Ureter (tissue), 1 donor: ENCODE measurements around the gene CENPO. TPM values are rescaled to one million over a fixed set of nuclear protein-coding genes. Genes with fewer than 3 reads are reported as not detected.
"Not testable (repeated sequence)": the region's sequence is repeated elsewhere in the genome, so short reads cannot be mapped to it uniquely, and the experiment has no call there.

ENCODE experiments used
- DNase-seq: peaks from one replicate; pipeline ENCODE4 v3.0.0-alpha.2; 2020; ENCODE audit warnings: low spot score
- total RNA-seq: library from RNA; stranded (reverse); gene quantifications from one replicate; pipeline ENCODE4 v1.2.4, GENCODE V29; 2023
- donor health status: DM: yes; HTN: yes; CAD: no.

Gene CENPO
- total RNA-seq, 1 donor from 2014 or later: 7.7 TPM

DNA sequence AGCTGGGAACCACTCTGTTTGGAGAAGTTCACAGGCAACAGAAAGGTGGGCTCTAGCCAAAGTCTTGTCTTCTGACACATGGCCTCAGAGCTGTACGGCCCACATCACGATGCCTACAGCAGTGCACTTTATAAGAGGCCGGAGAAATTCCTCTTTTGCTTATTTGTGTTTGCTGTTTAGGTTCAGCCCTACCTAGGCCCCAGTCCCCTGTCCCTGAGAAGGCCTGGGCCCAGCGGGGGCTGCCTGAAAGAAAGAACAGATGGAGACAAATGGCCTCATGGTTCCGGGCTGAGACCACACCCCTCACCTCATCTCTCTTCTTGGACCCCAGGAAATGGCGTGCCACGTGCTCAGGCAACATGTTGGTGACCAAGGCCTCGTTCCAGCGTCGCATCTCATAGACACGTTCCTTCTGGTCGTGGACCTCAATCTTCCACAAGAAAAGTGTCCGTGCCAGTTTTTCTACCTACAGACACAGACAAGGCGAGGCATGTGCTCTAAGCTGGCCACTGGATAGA, 30.9 kb downstream of the CENPO start:
- peak; percentile 29 for DNase-seq

DNA sequence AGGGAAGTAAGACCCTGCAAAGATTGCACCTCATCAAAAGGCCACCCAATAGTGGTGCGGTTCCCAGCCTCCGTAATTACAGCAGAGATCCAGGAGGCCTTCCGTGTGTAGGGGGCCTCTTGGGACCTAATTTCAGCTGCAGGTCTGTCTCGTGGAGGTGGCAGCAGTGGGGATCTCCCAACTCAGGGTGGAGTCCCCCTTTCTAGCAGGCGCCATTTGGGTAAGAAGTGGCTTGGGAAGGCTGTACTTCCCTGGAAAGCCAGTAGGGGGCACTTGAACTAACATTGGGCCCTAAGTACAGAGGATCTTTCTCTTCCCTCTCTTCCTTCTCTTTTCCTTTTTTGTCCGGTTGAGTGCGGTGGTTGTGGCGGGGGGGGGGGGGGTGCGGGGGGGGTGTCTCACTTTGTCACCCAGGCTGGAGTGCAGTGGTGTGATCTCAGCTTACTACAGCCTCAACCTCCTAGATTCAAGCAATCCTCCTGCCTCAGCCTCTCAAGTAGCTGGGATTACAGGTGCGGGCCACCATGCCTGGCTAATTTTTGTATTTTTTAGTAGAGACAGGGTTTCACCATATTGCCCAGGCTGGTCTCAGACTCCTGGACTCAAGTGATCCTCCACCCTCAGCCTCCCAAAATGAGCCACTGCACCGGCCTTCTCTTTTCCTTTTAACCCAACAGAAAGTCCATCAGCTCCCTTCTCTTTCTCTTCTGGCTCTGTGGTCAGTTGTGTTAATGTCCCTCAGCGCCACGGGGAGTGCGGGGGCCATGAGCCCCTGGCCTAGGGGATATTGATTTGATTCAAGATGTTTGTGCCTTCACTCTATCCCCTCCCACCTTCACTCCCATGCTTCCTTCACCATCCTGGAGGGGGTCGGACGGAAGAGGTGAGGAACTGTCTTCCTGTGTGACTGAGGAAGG, 32.0 kb downstream of the CENPO start:
- peak; percentile 42 for DNase-seq

DNA sequence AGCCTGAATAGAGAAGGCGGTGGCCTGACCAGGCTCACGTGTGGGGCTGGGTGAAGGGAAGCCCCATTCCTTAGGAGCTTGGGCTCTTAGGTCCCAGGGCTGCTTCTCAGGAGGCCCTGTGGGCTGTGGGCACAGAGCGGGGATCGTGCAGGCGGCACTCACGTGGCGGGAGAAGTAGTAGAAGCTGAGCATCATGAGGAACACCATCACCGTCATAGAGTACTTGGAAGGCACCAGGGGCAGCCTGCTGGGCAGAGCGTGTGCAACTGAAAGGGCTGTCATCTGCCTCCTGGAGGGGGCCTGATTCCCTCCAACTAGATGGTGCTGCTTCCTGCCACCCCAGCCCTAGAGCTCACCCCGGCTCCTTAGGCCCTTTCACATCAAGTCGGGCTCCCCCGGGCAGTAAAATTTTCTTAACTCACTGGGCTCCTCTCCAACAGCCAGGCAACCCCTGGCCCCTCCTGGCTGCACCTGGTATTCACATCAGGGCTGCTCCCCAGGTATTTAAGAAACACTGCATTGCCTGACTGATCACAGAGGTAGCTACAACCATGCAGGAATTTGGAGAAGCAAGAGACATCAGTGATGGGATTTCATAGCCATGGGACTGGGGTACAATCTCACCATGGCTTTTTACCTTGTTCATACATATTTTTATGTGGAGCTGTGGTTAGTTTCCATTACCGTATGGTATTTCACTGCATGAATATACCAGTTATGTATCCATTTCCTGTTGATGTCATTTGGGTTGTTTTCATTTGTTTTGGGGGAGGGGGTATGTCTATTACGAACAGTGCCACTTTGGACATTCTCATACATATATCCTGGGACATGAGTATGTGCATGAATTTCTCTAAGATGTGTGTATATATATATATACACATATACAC, 32.9 kb downstream of the CENPO start:
- DNase-seq: peak; percentile 40

DNA sequence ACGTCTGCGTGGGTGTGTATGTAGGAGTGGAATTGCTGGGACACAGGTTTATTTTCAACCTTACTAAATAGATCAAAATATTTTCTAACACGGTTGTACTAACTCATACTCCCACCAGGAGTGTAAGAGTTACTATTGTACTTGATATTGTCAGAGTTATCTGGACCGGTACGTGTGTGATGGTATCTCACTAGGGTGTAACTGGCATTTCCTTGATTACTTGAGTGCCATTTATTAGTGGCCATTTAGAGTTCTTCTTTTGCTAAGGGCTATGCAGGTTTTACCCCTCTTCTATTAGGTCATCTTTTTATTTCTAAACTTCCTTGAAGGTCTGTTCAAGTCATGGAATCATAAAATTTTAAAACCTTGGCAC, 33.5 kb downstream of the CENPO start:
- peak; percentile 24 for DNase-seq

DNA sequence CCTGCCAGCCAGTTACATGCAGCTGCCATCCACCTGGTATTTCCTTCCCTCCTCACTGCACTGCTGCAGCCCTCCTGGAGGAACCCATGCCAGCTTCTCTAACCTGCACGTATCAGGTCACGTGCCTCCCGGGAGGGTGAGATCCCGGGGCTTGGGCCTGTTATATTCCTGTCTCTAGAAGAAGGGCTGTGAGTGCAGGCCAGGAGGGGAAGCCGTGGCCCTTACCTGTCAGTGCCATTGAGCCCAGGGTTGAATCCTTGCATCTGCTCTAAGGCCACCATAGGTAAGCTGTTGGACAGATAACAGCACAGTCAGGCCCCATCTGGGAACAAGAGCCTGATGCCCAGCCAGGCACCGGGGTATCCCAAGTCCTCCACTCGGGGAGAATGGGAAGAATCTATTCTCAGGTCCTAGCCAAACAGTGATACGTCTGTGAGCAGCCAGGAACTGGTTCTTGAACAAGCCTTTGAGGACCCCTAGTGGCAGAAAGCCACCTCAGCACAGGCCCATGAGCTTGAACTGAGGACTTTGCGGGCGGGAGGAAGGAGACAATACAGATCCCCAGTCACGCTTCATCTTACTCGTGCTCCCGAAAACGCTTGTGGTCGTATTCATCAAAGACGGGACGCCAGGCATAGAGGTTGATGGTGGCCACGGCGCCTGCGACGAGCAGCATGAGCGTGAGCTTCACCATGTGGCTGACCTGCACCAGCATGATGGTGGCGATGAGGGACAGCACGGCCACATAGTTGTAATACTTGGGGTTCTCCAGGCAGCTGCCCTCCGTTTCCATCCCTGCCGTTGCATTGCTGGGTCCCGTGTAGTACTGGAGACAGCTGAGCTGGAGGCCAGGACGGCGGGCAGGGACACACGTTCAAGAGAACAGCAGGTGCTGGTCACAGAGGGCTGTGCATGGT, 34.4 kb downstream of the CENPO start:
- peak; percentile 88 for DNase-seq

DNA sequence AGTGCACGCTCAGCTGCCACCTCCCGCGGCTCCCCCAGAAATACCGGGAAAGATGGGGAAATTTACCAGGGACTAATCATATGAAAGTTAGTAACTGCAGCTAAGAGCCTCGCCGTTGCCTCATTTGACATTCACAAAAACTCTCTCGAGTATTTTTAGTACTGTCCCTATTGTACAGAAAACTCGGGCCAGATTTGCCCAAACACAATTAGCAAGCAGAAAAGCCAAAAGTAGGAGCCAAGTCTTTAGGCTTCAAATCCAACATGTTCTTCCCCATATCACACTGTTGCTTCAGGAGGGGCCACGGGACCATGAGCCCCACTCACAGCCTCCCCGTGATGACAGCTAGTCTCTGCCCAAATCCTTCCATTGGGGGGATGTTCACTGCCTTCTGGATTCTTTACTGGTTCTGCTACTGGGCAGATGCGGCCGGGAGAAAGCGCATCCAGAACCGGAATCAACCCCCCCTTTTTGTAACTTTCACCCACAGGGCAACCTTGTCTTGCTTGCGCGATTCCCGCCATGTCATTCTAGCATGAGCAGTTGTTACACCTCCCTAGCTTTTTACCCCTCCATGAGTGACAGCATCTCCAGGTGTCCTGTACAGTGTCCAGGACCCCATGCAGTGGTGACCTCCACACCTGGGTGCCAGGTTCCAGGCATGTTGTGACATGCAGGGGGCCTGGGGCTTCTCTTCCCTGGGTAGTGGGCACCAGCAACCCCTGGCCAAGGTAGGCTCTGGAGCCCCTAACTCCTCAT, 35.2 kb downstream of the CENPO start:
- no peak for DNase-seq

DNA sequence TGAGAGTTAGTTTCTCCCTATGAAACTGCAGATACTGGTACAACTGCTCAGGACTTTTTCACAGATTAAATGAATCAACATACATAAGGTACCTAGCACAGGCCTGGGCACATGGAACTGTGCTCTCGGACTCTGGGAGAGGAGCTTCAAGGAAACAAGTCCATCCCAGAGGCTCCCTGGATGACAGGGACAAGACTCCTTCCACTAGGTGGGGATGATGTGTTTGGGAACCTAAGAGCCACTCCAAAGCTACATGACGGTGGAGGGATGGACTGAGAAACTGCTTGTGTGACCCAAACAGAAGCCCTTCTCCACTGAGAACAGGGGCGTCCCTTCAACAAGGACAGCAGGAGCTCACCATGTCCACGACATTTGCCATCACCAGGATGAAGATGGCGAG, 37.1 kb downstream of the CENPO start:
- no peak for DNase-seq

DNA sequence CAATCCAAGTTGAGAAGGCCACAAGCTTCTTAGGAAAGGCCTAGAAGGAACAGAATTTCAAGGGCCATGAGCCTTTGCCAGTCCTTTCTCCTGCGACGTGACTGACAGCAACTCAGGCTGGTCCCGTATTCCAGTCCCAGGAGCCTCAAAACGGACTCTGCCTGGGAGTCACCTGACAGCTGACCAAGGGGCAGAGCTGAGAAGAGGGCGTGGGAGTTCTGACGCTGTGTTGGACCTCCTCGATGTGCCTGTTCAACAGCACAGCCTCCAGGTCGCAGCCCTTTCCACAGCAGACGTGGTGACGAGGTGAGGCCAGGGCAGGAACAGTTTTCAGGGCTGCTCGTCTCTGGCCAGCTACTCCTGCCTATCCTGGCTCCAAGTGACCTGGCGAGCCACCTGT, 37.6 kb downstream of the CENPO start:
- no peak for DNase-seq

DNA sequence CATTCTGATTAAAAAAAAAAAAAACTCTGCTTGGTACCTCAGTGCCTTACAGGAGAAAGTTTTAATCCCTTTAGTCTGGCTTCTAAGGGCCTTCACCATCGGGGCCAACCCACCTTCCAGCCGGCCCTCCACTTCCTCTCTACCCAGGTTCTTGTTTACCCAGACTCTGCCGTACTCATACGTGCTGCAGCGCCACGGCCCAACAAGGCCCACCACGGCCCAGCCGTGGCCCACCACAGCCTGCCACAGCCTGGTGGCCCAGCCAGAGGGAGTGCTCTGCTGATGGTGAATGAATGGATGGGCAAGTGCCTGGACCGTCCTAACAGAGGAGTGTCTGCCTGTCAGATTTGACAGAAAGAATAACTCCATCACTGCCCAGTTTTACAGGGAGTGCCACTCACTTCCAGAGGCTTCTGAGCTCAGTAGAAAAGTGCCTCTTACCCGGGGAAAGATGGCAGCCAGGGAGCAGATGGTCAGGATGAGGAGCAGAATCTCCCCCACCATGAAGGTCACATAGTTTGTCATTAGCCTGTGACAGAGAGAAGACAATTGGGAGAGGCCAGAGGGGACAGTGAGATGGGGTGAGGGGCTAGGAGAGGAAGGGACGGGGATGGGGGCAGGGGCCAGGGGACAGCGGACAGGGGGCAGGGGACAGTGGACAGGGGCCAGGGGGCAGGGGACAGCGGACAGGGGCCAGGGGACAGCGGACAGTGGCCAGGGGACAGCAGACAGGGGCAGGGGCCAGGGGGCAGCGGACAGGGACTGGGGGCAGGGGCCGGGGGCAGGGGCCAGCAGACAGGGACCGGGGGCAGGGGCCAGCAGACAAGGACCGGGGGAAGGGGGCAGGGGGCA, 38.2 kb downstream of the CENPO start:
- no peak for DNase-seq

DNA sequence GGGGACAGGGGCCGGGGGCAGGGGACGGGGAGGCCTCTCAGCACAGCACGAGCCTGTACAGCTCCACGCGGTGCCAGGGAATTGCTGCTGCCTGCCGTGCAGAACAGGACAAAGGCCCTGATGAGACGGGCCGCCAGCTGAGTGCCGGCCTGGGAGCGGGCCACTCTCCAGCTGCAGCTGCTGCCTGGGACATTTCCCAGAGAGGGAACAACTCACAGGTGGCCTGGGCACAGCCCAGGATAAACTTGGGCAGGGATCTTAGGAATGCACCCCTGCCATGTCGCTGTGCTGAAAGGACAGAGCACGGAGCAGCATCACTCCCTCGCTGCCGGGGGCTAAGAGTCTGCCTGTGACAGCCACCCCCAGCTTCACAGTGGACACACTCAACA, 38.8 kb downstream of the CENPO start:
- no peak for DNase-seq

DNA sequence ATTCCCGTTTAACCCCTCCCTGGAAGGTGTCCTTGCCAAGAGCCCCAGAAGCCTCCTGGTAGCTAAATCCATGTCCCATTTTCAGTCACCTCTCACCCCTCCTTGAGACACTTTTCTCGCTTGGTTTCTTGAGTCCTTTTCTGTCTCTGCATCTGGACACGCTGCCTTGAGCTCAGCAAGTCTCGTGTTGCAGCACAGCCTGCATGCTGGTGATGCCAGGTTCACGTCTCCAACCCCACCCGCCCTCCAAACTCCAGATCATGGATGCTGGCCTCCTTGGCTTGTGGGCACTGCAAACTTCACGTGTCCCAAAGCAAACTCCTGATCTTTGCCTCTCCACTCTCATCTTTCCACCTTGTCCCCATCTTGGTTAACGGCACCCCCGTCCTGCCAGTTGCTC, 39.3 kb downstream of the CENPO start:
- DNase-seq: no peak

DNA sequence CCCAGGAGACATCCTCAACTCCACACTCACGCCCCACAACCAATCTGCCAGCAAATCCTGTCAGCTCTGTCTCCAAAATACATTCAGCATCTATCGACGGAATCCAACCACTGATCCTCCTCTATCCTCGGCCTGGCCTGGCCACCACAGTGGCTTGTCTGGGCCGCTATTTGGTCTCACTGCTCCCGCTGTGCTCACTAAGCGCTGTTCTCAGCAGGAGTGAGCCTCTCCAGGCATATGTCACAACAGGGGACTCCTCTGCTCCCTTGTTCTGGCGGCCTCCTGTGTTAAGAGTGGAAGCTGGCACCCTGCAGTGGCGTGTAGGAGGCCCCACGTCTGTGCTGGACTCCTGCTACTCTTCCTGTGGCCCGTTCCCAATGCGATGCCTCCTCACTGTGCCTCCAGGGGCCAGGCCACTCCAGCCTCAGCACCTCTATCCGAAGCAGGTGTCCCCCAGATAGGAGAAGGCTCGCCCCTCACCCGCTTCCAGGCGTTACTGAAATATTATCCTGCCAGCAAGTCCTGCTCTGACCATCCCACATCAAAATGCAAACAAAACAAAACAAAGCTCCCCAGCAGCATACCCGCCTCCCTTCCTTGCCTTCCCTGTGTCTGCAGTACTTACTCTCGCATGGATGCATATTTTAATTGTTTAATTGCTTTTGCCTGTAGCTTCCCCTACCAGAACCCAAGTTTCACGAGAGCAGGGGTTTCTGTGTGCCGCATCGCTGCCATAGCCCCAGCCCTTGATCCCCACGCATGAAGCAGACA, 39.9 kb downstream of the CENPO start:
- DNase-seq: no peak

DNA sequence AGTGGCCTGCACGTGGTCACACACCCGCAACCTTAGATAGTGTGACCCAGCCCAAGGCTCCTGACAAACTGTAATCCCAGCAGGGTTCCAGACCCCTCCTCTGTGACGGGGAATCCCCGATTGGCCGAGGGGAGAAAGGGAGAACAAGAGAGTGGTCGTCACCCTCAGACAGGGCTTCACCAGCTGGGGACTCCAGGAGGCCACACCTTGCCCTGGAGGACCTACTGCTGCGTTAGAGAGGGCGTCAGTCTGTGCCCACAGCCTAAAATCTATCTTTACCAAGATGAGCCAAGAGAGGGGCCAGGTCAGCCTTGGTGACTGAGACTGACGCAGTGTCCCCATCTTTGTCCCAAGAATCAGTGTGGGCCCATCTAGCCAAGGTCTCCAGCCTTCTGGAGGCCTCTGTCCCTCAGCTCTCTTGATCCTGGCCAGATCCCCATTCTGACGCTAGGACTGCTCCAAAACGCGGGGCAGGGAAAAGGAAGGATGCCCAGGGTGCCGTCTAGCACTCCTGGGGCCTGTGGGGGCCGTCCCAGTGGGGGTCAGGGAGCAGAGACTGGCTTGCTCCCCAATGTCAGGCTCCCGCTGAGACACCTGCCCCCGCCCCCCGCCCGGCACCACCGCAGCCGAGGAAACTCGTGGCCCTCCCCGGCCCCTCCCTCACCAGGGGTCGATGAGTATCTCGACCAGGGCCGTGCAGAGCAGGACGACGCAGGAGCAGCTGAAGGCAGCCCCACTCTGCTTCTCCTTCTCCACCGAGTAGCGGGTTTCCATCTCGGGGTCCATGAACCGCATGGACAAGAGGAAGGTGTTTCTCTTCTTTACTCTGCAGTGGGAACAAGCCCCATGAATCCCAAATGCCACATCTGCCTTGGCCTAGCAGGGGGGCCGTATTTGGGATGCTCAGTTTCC, 40.9 kb downstream of the CENPO start:
- DNase-seq: no peak

DNA sequence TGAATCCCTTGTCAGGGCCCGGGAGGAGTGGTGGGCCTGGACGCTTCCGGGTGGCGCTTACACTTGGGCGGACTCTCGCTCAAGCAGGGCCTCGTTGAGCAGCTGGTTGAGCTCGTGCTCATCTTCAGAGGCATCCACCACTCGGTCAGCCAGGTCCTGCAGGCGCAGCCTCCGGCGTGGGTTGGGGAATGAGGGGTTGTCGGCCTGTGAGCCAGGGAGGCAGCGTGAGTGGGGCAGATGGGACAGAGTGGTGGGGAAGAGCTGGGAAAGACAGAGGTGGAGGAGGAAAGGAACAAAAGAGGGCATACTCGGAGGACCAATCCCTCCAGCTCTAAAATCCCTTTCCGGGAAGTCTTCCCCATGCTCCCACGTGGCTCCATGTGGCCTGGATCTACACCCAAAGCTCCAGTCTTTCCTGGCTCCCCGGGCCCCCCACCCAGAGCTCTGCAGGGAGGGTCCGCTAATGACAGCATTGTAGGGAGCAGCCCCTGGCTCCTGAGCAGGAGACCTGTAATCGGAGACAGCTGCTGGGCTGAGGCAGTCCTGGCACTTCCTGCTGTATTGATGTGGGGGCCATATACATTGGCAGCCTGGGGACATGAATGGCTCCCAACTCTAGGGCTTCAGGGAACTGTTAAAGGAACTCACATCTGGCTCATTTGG, 41.6 kb downstream of the CENPO start:
- no peak for DNase-seq

DNA sequence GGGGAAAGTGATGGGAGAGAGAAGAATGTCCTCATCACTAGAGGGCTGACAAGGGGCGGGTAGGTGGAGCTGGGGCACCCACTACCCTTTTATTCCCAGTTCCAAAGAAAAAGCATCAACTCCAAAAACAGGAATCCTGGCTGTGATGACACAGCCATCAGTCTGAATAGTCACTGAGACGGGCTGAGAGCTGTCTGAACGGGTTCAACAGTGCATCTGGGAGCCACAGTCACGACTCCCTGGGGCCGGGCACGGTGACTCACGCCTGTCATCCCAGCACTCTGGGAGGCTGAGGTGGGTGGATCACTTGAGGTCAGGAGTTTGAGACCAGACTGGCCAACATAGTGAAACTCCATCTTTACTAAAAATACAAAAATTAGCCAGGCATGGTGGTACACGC, 42.2 kb downstream of the CENPO start:
- DNase-seq: not testable (repeated sequence)

DNA sequence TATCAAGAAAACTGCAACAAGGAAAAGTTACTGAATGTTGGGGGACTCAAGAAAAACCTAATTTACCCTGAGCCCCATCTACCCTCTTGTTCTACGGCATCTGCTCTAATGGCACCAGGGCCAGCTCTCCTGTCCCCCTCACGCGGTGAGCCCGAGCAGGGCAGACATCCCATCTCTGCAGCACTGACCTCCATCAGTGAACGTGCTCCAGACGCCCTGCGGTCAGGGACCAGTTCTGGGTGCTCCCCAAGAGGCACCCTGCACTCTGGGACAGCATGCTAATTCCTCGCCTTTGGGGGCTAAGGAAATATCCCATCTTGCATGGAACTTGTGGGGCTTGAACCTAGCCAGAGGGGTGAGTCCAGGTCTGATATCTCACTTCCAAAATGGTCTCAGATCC, 43.0 kb downstream of the CENPO start:
- DNase-seq: no peak

DNA sequence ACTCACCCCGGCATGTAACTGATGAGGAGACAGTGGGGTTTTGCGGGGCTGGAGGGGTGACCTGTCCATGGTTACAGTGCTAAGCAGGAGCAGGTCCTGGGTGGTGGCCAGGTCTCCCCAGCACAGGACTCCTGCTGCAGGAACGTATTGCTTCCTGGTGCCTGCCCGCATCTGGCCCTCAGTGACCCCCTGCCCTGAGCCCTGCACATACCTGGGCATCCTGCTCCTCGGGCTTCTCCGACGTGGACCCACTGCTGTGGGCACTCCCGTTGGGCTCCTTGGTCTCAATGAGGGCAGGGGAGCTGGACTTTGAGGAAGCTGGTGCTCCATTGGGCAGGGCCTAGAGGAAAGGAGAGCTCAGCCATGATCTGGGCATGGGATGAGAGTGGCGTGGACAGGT, 43.5 kb downstream of the CENPO start:
- no peak for DNase-seq
